ENCODE data around the gene POMP.

DNA sequence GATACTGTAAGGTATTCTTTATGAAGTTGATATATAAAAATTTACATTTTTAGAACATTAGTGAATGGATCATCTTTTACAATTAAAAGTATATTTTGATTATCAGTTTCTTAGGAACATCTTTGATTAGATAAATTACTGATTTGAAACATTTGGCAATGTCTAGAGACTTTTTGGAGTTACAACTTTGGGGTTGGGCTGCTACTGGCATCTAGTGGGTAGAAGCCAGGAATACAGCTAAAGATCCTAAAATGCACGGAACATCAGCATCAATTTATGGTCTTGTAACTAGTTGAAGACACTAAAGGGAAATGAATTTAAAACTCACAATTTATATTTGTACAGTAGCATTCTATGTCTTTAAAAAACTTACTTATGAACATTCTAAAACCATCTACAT is 19.9 kb downstream of the POMP start:
- no peak for TF ChIP-seq NR2C2 (CRISPR knock-in tag; IDR thresholded peaks at IDR 0.05)
- TF ChIP-seq, protein P1, sequence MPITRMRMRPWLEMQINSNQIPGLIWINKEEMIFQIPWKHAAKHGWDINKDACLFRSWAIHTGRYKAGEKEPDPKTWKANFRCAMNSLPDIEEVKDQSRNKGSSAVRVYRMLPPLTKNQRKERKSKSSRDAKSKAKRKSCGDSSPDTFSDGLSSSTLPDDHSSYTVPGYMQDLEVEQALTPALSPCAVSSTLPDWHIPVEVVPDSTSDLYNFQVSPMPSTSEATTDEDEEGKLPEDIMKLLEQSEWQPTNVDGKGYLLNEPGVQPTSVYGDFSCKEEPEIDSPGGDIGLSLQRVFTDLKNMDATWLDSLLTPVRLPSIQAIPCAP (CRISPR knock-in tag; IDR thresholded peaks at IDR 0.05): no peak
- TF ChIP-seq, protein P2, sequence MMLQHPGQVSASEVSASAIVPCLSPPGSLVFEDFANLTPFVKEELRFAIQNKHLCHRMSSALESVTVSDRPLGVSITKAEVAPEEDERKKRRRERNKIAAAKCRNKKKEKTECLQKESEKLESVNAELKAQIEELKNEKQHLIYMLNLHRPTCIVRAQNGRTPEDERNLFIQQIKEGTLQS (CRISPR knock-in tag; conservative IDR thresholded peaks at IDR 0.05): no peak
- TF ChIP-seq TCF7 (CRISPR knock-in tag; IDR thresholded peaks at IDR 0.05; ENCODE audit: low read depth): no peak
- TF ChIP-seq, protein P3, sequence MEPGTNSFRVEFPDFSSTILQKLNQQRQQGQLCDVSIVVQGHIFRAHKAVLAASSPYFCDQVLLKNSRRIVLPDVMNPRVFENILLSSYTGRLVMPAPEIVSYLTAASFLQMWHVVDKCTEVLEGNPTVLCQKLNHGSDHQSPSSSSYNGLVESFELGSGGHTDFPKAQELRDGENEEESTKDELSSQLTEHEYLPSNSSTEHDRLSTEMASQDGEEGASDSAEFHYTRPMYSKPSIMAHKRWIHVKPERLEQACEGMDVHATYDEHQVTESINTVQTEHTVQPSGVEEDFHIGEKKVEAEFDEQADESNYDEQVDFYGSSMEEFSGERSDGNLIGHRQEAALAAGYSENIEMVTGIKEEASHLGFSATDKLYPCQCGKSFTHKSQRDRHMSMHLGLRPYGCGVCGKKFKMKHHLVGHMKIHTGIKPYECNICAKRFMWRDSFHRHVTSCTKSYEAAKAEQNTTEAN (CRISPR knock-in tag; IDR thresholded peaks at IDR 0.05): no peak
